Ovary (tissue), 3 donors: ENCODE measurements around the gene CDC42EP4.

Experiments used
- CTCF ChIP-seq, 3 donors: fragments of 450-650 bp in 2 of 3; fragments of 200-600 bp in 1 of 3; IDR thresholded peaks; one replicate each; pipeline versions ENCODE4 v1.5.1 to v1.8.0; 2016 to 2022; ENCODE audit warnings: antibody characterized with exemption in 3 of 3, mild to moderate bottlenecking in 1 of 3
- POLR2A ChIP-seq: fragments of 450-650 bp; IDR thresholded peaks from one replicate; pipeline ENCODE4 v1.6.1; 2017; ENCODE audit warnings: antibody characterized with exemption, mild to moderate bottlenecking, moderate library complexity
- donor health status: DM: no; HTN: no; CAD: no.

- TF ChIP-seq POLR2A (no peak), CTCF (IDR thresholded peaks at IDR 0.05) (no peak)
These were observed 6.0 kb upstream of the CDC42EP4 start for GRCh38 chr17:73317513-73318426.
